HG03097 (cell line): ENCODE data around the gene APOL4.
"Not testable (repeated sequence)": the region's sequence is repeated elsewhere in the genome, so short reads cannot be mapped to it uniquely, and the experiment has no call there.

ENCODE experiments used
- ATAC-seq: cut with Tn5 transposase; IDR thresholded peaks from one replicate; pipeline ENCODE4 v1.9.1; 2021; ENCODE audit not compliant: unreplicated experiment, low FRiP score

The APOL4 gene

GRCh38 chr22:36156515-36157419, 44.8 kb downstream of the APOL4 start:
- ATAC-seq, result no peak

GRCh38 chr22:36156119-36156514, 45.5 kb downstream of the APOL4 start:
- no peak for ATAC-seq

GRCh38 chr22:36155702-36156101, 45.9 kb downstream of the APOL4 start:
- ATAC-seq, result no peak

GRCh38 chr22:36154423-36154945, 47.1 kb downstream of the APOL4 start:
- ATAC-seq, result no peak

GRCh38 chr22:36153501-36154422, 47.8 kb downstream of the APOL4 start:
- ATAC-seq, result no peak

GRCh38 chr22:36152821-36153220, 48.8 kb downstream of the APOL4 start:
- not testable (repeated sequence) for ATAC-seq

GRCh38 chr22:36152088-36152487, 49.5 kb downstream of the APOL4 start:
- no peak for ATAC-seq

GRCh38 chr22:36151006-36151595, 50.5 kb downstream of the APOL4 start:
- ATAC-seq, result no peak

GRCh38 chr22:36149441-36149840, 52.2 kb downstream of the APOL4 start:
- ATAC-seq, result no peak

- ATAC-seq, result no peak
These were observed 53.2 kb downstream of the APOL4 start for GRCh38 chr22:36148411-36148810.

- no peak for ATAC-seq
These were observed 54.3 kb downstream of the APOL4 start for GRCh38 chr22:36147196-36147791.

GRCh38 chr22:36145881-36146280, 55.7 kb downstream of the APOL4 start:
- ATAC-seq, result no peak

GRCh38 chr22:36144886-36145541, 56.6 kb downstream of the APOL4 start:
- no peak for ATAC-seq

GRCh38 chr22:36143956-36144355, 57.7 kb downstream of the APOL4 start:
- ATAC-seq, result no peak

GRCh38 chr22:36143066-36143815, 58.4 kb downstream of the APOL4 start:
- ATAC-seq, result no peak

GRCh38 chr22:36141481-36141880, 60.1 kb downstream of the APOL4 start:
- ATAC-seq, result no peak
